Parathyroid adenoma (tissue), 2 donors: Measurements from ENCODE around the gene HAUS7.

Experiments used
- H2AFZ ChIP-seq: fragments of 300-600 bp; sonication (generic); one replicate; pipeline ENCODE4 v1.7.0; 2017; ENCODE audit warnings: antibody characterized with exemption, mild to moderate bottlenecking
- H3K27ac ChIP-seq: fragments of 300-600 bp; sonication (generic); one replicate; pipeline ENCODE4 v1.7.0; 2017
- H3K27me3 ChIP-seq: fragments of 300-600 bp; sonication (generic); one replicate; pipeline ENCODE4 v1.7.0; 2017; ENCODE audit warnings: low read length; ENCODE audit not compliant: control insufficient read depth, insufficient read depth
- H3K36me3 ChIP-seq: fragments of 300-600 bp; sonication (generic); one replicate; pipeline ENCODE4 v1.7.0; 2017; ENCODE audit warnings: low read length; ENCODE audit not compliant: control insufficient read depth, insufficient read depth
- H3K4me1 ChIP-seq: fragments of 300-600 bp; sonication (generic); one replicate; pipeline ENCODE4 v1.7.0; 2017; ENCODE audit warnings: control low read depth
- H3K4me2 ChIP-seq: fragments of 300-600 bp; sonication (generic); one replicate; pipeline ENCODE4 v1.7.0; 2017; ENCODE audit warnings: low read length
- H3K4me3 ChIP-seq: fragments of 300-600 bp; sonication (generic); one replicate; pipeline ENCODE4 v1.7.0; 2017; ENCODE audit warnings: low read depth, low read length
- H3K79me2 ChIP-seq: fragments of 300-600 bp; sonication (generic); one replicate; pipeline ENCODE4 v1.7.0; 2017; ENCODE audit warnings: control low read depth
- H3K9ac ChIP-seq: fragments of 300-600 bp; sonication (generic); one replicate; pipeline ENCODE4 v1.7.0; 2017; ENCODE audit warnings: mild to moderate bottlenecking
- H3K9me3 ChIP-seq: fragments of 300-600 bp; sonication (generic); one replicate; pipeline ENCODE4 v1.7.0; 2017; ENCODE audit warnings: low read length; ENCODE audit not compliant: control insufficient read depth
- TF ChIP-seq, protein P1 (sequence below): fragments of 300-600 bp; sonication (generic); IDR thresholded peaks from one replicate; pipeline ENCODE4 v1.7.0; 2017; ENCODE audit warnings: antibody characterized with exemption, mild to moderate bottlenecking
- donor health status: primary hyperparathyroidism.

The HAUS7 gene

DNA sequence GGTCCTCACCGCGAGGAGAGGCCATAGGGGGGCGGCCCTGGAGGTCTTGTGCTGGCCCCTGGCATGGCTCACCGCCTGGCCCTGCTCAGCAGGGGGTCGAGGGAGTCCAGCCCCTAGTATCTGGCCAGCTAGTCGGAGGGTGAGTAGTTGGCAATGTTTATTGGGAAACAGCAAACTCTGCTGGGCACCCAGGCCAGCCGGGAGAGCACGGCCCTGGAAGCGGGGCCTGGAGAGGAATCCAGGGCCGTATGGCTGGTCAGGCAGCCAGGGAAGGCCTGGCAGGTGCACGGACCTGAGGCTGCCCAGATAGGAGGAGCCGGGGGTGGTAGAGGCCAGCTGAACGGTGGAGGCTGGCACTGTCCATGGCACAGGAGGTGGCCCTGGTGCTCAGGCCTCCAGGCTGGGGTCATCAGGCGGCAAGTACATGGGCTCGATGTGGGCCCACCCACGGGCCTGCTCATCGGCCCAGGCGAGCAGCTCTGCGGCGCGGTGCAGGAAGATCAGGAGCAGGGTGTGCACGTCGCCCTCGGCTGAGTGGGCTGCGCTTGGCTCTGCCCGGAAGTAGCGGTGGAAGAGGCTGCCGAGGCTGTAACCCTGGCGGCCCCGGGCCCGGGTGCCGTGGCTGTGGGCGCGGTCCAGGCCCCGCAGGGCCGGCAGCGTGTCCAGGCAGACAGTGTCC is 25.9 kb downstream of the HAUS7 start:
- Histone ChIP-seq H2AFZ (no peak overlapping the region), H3K79me2 (no peaks in the 10 kb centered on the region), H3K4me3 (no peak overlapping the region), H3K4me1 (no peaks in the 10 kb centered on the region), H3K27ac (no peak overlapping the region), H3K36me3 (no peaks in the 10 kb centered on the region), H3K27me3 (no peaks in the 10 kb centered on the region), H3K9ac (no peak overlapping the region), H3K4me2 (no peak overlapping the region), H3K9me3 (no peaks in the 10 kb centered on the region)
- TF ChIP-seq, protein P1, sequence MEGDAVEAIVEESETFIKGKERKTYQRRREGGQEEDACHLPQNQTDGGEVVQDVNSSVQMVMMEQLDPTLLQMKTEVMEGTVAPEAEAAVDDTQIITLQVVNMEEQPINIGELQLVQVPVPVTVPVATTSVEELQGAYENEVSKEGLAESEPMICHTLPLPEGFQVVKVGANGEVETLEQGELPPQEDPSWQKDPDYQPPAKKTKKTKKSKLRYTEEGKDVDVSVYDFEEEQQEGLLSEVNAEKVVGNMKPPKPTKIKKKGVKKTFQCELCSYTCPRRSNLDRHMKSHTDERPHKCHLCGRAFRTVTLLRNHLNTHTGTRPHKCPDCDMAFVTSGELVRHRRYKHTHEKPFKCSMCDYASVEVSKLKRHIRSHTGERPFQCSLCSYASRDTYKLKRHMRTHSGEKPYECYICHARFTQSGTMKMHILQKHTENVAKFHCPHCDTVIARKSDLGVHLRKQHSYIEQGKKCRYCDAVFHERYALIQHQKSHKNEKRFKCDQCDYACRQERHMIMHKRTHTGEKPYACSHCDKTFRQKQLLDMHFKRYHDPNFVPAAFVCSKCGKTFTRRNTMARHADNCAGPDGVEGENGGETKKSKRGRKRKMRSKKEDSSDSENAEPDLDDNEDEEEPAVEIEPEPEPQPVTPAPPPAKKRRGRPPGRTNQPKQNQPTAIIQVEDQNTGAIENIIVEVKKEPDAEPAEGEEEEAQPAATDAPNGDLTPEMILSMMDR = no peak

- Histone ChIP-seq H3K4me2 (no peak overlapping the region), H2AFZ (no peak overlapping the region), H3K4me3 (no peak overlapping the region), H3K4me1 (no peaks in the 10 kb centered on the region), H3K27ac (no peak overlapping the region), H3K9me3 (no peaks in the 10 kb centered on the region), H3K79me2 (no peaks in the 10 kb centered on the region), H3K27me3 (no peaks in the 10 kb centered on the region), H3K36me3 (no peaks in the 10 kb centered on the region), H3K9ac (no peak overlapping the region)
- TF ChIP-seq, protein P1 = no peak
Observed at GRCh38 chrX:153443476-153444332, 26.7 kb downstream of the HAUS7 start.

DNA sequence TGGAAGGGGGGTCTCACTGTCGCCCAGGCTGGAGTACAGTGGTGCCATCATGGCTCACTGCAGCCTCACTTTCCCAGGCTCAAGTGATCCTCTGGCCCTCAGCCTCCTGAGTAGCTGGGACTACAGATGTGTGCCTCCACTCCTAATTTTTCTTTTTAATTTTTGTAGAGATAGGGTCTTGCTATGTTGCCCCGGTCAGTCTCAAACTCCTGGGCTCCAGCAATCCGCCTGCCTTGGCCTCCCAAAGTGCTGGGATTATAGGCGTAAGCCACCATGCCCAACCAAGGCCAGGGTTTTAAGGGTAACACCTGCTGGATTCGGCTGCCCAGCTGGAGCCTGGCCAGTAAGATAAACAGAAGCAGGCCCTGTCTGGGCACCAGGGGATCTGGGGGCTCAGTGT is 27.9 kb downstream of the HAUS7 start:
- Histone ChIP-seq H3K27ac (no peak overlapping the region), H3K9me3 (no peaks in the 10 kb centered on the region), H3K4me3 (no peak overlapping the region), H3K4me1 (no peaks in the 10 kb centered on the region), H3K9ac (no peak overlapping the region), H3K79me2 (no peaks in the 10 kb centered on the region), H2AFZ (no peak overlapping the region), H3K36me3 (no peaks in the 10 kb centered on the region), H3K4me2 (no peak overlapping the region), H3K27me3 (no peaks in the 10 kb centered on the region)
- TF ChIP-seq, protein P1 = no peak

DNA sequence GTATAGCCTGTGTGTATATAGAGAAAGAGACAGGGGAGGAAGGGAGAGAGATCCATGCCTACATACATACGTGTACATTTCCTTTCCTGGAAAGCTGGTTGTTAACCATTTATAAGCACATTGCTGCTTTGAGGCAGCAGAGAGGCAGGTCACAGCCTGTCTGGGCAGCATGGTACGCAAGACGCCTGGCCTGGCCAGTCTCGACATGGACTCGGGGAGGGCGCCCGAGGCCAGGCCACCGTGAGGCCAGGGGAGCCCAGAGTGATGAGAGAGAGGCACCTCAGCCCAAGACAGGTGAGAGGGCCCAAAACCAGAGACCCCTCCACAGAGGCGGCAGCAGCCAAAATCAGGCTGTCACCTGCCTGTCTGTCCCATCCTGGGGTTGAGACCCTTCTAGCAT is 28.4 kb downstream of the HAUS7 start:
- H3K27ac ChIP-seq = no peak overlapping the region
- H3K79me2 ChIP-seq = no peaks in the 10 kb centered on the region
- H3K4me3 ChIP-seq = no peak overlapping the region
- no peaks in the 10 kb centered on the region for H3K27me3 ChIP-seq
- TF ChIP-seq, protein P1 = no peak
- H3K4me1 ChIP-seq = no peaks in the 10 kb centered on the region
- no peak overlapping the region for H2AFZ ChIP-seq
- no peaks in the 10 kb centered on the region for H3K36me3 ChIP-seq
- no peak overlapping the region for H3K4me2 ChIP-seq
- H3K9me3 ChIP-seq = no peaks in the 10 kb centered on the region
- no peak overlapping the region for H3K9ac ChIP-seq
